Measurements from ENCODE around the gene QKI.
"Not testable (repeated sequence)": the region's sequence is repeated elsewhere in the genome, so short reads cannot be mapped to it uniquely, and the experiment has no call there.

QKI gene

GRCh38 chr6:163377561-163377960 is 37.0 kb upstream of the QKI start:
- H3K4me3 ChIP-seq (ENCODE audit: low read length in 2 of 2): no peak overlapping the region
- no peaks in the 10 kb centered on the region for H3K27me3 ChIP-seq (ENCODE audit: control insufficient read depth in 2 of 2, insufficient read depth in 2 of 2, low read length in 2 of 2)
- no peaks in the 10 kb centered on the region for H3K4me1 ChIP-seq (ENCODE audit: control insufficient read depth in 2 of 2, insufficient read depth in 2 of 2, low read length in 2 of 2)
- no peaks in the 10 kb centered on the region for H3K36me3 ChIP-seq (ENCODE audit: control insufficient read depth in 2 of 2, insufficient read depth in 2 of 2, low read length in 2 of 2)
- no peak overlapping the region for H3K9ac ChIP-seq (ENCODE audit: low read depth in 1 of 2, low read length in 2 of 2)
- H3K9me3 ChIP-seq (ENCODE audit: control insufficient read depth in 2 of 2, low read length in 2 of 2): no peaks in the 10 kb centered on the region
- H3K27ac ChIP-seq (ENCODE audit: low read depth in 2 of 2, low read length in 2 of 2): no peak overlapping the region

GRCh38 chr6:163380216-163380615 is 34.3 kb upstream of the QKI start:
- Histone ChIP-seq H3K4me3 (ENCODE audit: low read length in 2 of 2) (no peak overlapping the region), H3K9ac (ENCODE audit: low read depth in 1 of 2, low read length in 2 of 2) (no peak overlapping the region), H3K9me3 (ENCODE audit: control insufficient read depth in 2 of 2, low read length in 2 of 2) (no peaks in the 10 kb centered on the region), H3K27ac (ENCODE audit: low read depth in 2 of 2, low read length in 2 of 2) (no peak overlapping the region), H3K4me1 (ENCODE audit: control insufficient read depth in 2 of 2, insufficient read depth in 2 of 2, low read length in 2 of 2) (no peaks in the 10 kb centered on the region), H3K36me3 (ENCODE audit: control insufficient read depth in 2 of 2, insufficient read depth in 2 of 2, low read length in 2 of 2) (no peaks in the 10 kb centered on the region), H3K27me3 (ENCODE audit: control insufficient read depth in 2 of 2, insufficient read depth in 2 of 2, low read length in 2 of 2) (no peaks in the 10 kb centered on the region)

GRCh38 chr6:163381118-163381756 is 33.3 kb upstream of the QKI start:
- no peak overlapping the region for H3K27ac ChIP-seq (ENCODE audit: low read depth in 2 of 2, low read length in 2 of 2)
- no peaks in the 10 kb centered on the region for H3K9me3 ChIP-seq (ENCODE audit: control insufficient read depth in 2 of 2, low read length in 2 of 2)
- H3K9ac ChIP-seq (ENCODE audit: low read depth in 1 of 2, low read length in 2 of 2): no peak overlapping the region
- H3K4me1 ChIP-seq (ENCODE audit: control insufficient read depth in 2 of 2, insufficient read depth in 2 of 2, low read length in 2 of 2): no peaks in the 10 kb centered on the region
- no peaks in the 10 kb centered on the region for H3K36me3 ChIP-seq (ENCODE audit: control insufficient read depth in 2 of 2, insufficient read depth in 2 of 2, low read length in 2 of 2)
- H3K4me3 ChIP-seq (ENCODE audit: low read length in 2 of 2): no peak overlapping the region
- no peaks in the 10 kb centered on the region for H3K27me3 ChIP-seq (ENCODE audit: control insufficient read depth in 2 of 2, insufficient read depth in 2 of 2, low read length in 2 of 2)

- H3K9ac ChIP-seq (ENCODE audit: low read depth in 1 of 2, low read length in 2 of 2); H3K27me3 ChIP-seq (ENCODE audit: control insufficient read depth in 2 of 2, insufficient read depth in 2 of 2, low read length in 2 of 2); H3K4me3 ChIP-seq (ENCODE audit: low read length in 2 of 2); H3K36me3 ChIP-seq (ENCODE audit: control insufficient read depth in 2 of 2, insufficient read depth in 2 of 2, low read length in 2 of 2); H3K4me1 ChIP-seq (ENCODE audit: control insufficient read depth in 2 of 2, insufficient read depth in 2 of 2, low read length in 2 of 2); H3K9me3 ChIP-seq (ENCODE audit: control insufficient read depth in 2 of 2, low read length in 2 of 2); H3K27ac ChIP-seq (ENCODE audit: low read depth in 2 of 2, low read length in 2 of 2): not testable (repeated sequence)
These were observed 31.1 kb upstream of the QKI start for GRCh38 chr6:163383396-163383795.

- Histone ChIP-seq H3K4me1 (ENCODE audit: control insufficient read depth in 2 of 2, insufficient read depth in 2 of 2, low read length in 2 of 2) (no peaks in the 10 kb centered on the region), H3K9me3 (ENCODE audit: control insufficient read depth in 2 of 2, low read length in 2 of 2) (no peaks in the 10 kb centered on the region), H3K9ac (ENCODE audit: low read depth in 1 of 2, low read length in 2 of 2) (no peak overlapping the region), H3K27me3 (ENCODE audit: control insufficient read depth in 2 of 2, insufficient read depth in 2 of 2, low read length in 2 of 2) (no peaks in the 10 kb centered on the region), H3K27ac (ENCODE audit: low read depth in 2 of 2, low read length in 2 of 2) (no peak overlapping the region), H3K36me3 (ENCODE audit: control insufficient read depth in 2 of 2, insufficient read depth in 2 of 2, low read length in 2 of 2) (no peaks in the 10 kb centered on the region), H3K4me3 (ENCODE audit: low read length in 2 of 2) (no peak overlapping the region)
These were observed 30.6 kb upstream of the QKI start for GRCh38 chr6:163383912-163384311.

- Histone ChIP-seq H3K9ac (ENCODE audit: low read depth in 1 of 2, low read length in 2 of 2) (no peak overlapping the region), H3K27me3 (ENCODE audit: control insufficient read depth in 2 of 2, insufficient read depth in 2 of 2, low read length in 2 of 2) (no peaks in the 10 kb centered on the region), H3K27ac (ENCODE audit: low read depth in 2 of 2, low read length in 2 of 2) (no peak overlapping the region), H3K4me3 (ENCODE audit: low read length in 2 of 2) (no peak overlapping the region), H3K4me1 (ENCODE audit: control insufficient read depth in 2 of 2, insufficient read depth in 2 of 2, low read length in 2 of 2) (no peaks in the 10 kb centered on the region), H3K9me3 (ENCODE audit: control insufficient read depth in 2 of 2, low read length in 2 of 2) (no peaks in the 10 kb centered on the region), H3K36me3 (ENCODE audit: control insufficient read depth in 2 of 2, insufficient read depth in 2 of 2, low read length in 2 of 2) (no peaks in the 10 kb centered on the region)
These were observed 30.0 kb upstream of the QKI start for GRCh38 chr6:163384510-163384909.

- not testable (repeated sequence) for H3K4me3 ChIP-seq (ENCODE audit: low read length in 2 of 2); H3K36me3 ChIP-seq (ENCODE audit: control insufficient read depth in 2 of 2, insufficient read depth in 2 of 2, low read length in 2 of 2); H3K9ac ChIP-seq (ENCODE audit: low read depth in 1 of 2, low read length in 2 of 2); H3K4me1 ChIP-seq (ENCODE audit: control insufficient read depth in 2 of 2, insufficient read depth in 2 of 2, low read length in 2 of 2); H3K27ac ChIP-seq (ENCODE audit: low read depth in 2 of 2, low read length in 2 of 2); H3K27me3 ChIP-seq (ENCODE audit: control insufficient read depth in 2 of 2, insufficient read depth in 2 of 2, low read length in 2 of 2); H3K9me3 ChIP-seq (ENCODE audit: control insufficient read depth in 2 of 2, low read length in 2 of 2)
These were observed 29.0 kb upstream of the QKI start for GRCh38 chr6:163385503-163385902.

- Histone ChIP-seq H3K27ac (ENCODE audit: low read depth in 2 of 2, low read length in 2 of 2) (no peak overlapping the region), H3K9ac (ENCODE audit: low read depth in 1 of 2, low read length in 2 of 2) (no peak overlapping the region), H3K27me3 (ENCODE audit: control insufficient read depth in 2 of 2, insufficient read depth in 2 of 2, low read length in 2 of 2) (no peaks in the 10 kb centered on the region)
These were observed 28.1 kb upstream of the QKI start for GRCh38 chr6:163386329-163386908.

GRCh38 chr6:163387317-163387716 is 27.2 kb upstream of the QKI start:
- no peak overlapping the region for H3K9ac ChIP-seq (ENCODE audit: low read depth in 1 of 2, low read length in 2 of 2)
- no peak overlapping the region for H3K27ac ChIP-seq (ENCODE audit: low read depth in 2 of 2, low read length in 2 of 2)
- no peaks in the 10 kb centered on the region for H3K9me3 ChIP-seq (ENCODE audit: control insufficient read depth in 2 of 2, low read length in 2 of 2)
- H3K4me1 ChIP-seq (ENCODE audit: control insufficient read depth in 2 of 2, insufficient read depth in 2 of 2, low read length in 2 of 2): no peaks in the 10 kb centered on the region
- H3K4me3 ChIP-seq (ENCODE audit: low read length in 2 of 2): no peak overlapping the region
- no peaks in the 10 kb centered on the region for H3K27me3 ChIP-seq (ENCODE audit: control insufficient read depth in 2 of 2, insufficient read depth in 2 of 2, low read length in 2 of 2)
- H3K36me3 ChIP-seq (ENCODE audit: control insufficient read depth in 2 of 2, insufficient read depth in 2 of 2, low read length in 2 of 2): no peaks in the 10 kb centered on the region

More at GRCh38 chr6:163386329-163386908, 28.1 kb upstream of the QKI start:
- H3K4me3 ChIP-seq (ENCODE audit: low read length in 2 of 2): no peak overlapping the region
- H3K9me3 ChIP-seq (ENCODE audit: control insufficient read depth in 2 of 2, low read length in 2 of 2): no peaks in the 10 kb centered on the region
- H3K4me1 ChIP-seq (ENCODE audit: control insufficient read depth in 2 of 2, insufficient read depth in 2 of 2, low read length in 2 of 2): no peaks in the 10 kb centered on the region
- H3K36me3 ChIP-seq (ENCODE audit: control insufficient read depth in 2 of 2, insufficient read depth in 2 of 2, low read length in 2 of 2): no peaks in the 10 kb centered on the region

- Histone ChIP-seq H3K36me3 (ENCODE audit: control insufficient read depth in 2 of 2, insufficient read depth in 2 of 2, low read length in 2 of 2) (no peaks in the 10 kb centered on the region), H3K4me1 (ENCODE audit: control insufficient read depth in 2 of 2, insufficient read depth in 2 of 2, low read length in 2 of 2) (no peaks in the 10 kb centered on the region), H3K27me3 (ENCODE audit: control insufficient read depth in 2 of 2, insufficient read depth in 2 of 2, low read length in 2 of 2) (no peaks in the 10 kb centered on the region), H3K4me3 (ENCODE audit: low read length in 2 of 2) (no peak overlapping the region), H3K9me3 (ENCODE audit: control insufficient read depth in 2 of 2, low read length in 2 of 2) (no peaks in the 10 kb centered on the region), H3K27ac (ENCODE audit: low read depth in 2 of 2, low read length in 2 of 2) (no peak overlapping the region), H3K9ac (ENCODE audit: low read depth in 1 of 2, low read length in 2 of 2) (no peak overlapping the region)
These were observed 25.2 kb upstream of the QKI start for GRCh38 chr6:163389354-163389753.
